GM18519 (cell line): ENCODE measurements around the gene CSNK1G1.
"Not testable (repeated sequence)": the region's sequence is repeated elsewhere in the genome, so short reads cannot be mapped to it uniquely, and the experiment has no call there.

Source experiments
- ATAC-seq: cut with Tn5 transposase; IDR thresholded peaks from one replicate; pipeline ENCODE4 v1.9.1; 2021; ENCODE audit warnings: mild to moderate bottlenecking, moderate library complexity; ENCODE audit not compliant: unreplicated experiment, low FRiP score

CSNK1G1 gene

DNA sequence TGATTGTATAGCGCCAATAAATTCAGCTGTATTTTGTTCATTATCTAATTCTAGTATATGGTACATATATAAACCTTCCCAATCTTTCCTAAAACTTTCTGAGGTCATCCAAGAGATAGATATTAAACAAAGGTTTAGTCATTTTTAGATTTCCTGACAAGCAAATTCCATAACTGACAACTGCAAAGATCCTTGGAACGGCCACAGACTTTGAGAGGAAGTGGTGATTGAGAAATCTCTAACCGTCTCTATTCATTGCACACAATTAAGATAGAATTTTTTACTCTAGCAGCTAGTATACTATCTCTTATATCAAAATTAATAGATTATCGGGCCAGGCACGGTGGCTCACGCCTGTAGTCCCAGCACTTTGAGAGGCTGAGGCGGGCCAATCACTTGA is 4.7 kb downstream of the CSNK1G1 start:
- no peak for ATAC-seq

DNA sequence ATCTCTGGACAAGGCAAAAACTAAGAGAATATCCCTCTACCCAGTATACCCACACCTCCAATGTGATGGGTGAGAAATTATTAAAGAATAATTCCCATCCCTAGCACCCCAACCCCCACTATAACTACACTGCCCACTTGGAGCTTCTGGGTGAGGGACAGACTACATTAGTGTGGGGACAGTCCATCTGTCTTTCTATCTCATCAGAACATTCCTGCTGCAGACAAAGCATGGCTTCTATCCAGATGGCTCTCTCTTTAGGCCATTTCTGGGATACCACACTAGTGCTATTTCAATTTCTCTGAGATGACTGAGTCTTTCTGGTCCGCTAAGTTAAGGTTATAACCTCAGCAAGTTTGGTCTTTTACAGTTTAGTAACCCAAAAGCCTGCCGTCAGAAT is 6.6 kb downstream of the CSNK1G1 start:
- no peak for ATAC-seq

- ATAC-seq, result no peak
These were observed 7.5 kb downstream of the CSNK1G1 start for GRCh38 chr15:64348455-64348854.

DNA sequence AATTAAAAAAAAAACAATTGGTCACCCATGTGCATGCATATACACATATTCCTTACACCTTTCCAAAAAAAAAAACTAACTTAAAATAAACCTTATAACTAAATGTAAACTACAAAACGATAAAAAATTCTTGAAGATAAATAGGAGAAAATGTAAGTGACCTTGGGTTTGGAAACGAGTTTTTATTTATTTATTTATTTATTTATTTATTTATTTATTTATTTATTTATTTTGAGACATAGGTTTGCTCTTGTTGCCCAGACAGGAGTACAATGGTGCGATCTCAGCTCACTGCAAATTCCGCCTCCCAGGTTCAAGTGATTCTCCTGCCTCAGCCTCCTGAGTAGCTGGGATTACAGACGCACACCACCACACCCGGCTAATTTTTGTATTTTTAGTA is 9.7 kb downstream of the CSNK1G1 start:
- ATAC-seq, result not testable (repeated sequence)

DNA sequence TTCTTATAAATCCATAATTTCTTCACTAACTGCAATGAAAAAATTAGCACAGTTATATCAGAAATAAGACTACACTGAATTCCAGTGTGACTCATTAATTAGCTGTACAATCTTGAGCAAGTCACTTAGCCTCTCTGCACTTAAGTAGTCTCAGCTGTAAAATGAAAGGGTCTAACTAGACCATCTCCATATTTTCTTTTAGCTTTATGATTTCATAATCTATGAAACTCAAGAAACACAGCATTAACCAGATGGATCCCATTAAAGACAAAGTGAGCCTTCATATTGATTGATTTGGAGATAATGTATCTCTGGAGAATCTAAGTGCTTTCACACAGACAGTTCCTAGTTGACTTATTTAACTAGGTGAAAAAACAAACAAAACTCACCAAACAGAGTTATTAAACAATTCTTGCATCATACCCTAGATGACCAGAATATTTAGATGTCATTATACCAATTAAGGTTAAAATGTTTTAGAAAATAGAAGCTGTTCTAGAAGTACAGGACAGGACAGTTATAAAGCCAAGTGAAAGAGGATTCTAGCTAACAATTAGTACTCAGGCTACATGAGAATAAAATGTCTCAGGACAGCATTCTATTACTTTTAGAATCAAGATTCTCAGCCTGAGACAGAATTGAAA is 11.2 kb downstream of the CSNK1G1 start:
- ATAC-seq, result no peak

DNA sequence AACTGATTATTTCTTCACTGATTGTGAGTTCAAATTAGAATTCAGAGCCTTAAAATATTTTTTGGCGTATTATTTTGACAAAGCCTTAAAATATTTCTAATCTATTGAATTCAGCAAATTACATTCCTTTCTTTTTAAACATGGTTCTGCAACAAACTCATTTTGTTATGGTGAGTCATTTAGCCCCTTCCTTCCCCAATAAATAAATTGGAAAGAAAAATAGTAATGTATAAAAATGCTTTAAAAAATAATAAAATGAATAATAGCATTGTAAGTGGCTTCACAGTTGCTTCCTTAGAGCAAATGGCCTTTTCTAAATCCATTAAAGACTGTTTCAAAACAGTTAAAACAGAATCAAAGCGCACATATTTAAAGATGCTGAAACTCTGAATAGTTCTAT is 12.1 kb downstream of the CSNK1G1 start:
- ATAC-seq, result no peak

GRCh38 chr15:64343222-64343621 is 12.8 kb downstream of the CSNK1G1 start:
- ATAC-seq, result no peak

- ATAC-seq, result no peak
These were observed 14.0 kb downstream of the CSNK1G1 start for GRCh38 chr15:64341961-64342360.

DNA sequence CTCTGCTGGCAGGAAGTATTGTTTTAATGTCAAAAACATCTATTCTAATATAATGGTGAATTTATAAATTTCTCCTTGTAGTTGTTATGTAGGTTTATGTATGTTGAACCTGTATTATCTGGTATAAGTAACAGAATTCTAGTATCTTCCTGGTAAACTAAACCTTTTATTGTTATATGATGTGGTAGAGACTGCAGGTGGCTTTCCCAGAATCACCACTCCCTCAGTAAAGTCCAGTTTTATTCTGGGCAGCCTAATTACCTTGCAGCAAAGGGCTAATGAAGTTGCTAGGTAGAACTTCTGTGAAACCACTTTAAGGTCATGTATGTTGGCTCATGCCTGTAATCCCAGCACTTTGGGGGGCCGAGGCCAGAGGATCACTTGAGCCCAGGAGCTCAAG is 15.6 kb downstream of the CSNK1G1 start:
- ATAC-seq, result no peak

DNA sequence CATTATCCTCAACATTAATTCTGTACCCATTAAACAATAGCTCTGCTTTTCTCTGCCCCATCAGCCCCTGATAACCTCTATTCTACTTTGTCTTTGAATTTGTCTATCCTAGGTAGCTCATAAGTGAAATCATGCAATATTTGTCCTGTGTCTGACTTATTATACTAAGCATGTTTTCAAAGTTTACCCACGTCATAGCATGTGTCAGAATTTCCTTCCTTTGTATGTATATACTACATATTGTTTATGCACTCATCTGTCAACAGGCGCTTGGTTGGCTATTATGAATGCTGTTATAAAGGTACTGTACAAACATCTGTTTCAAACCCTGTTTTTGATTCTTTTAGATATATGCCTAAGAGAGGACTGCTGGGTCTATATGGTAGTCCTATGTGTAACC is 18.2 kb downstream of the CSNK1G1 start:
- ATAC-seq, result no peak

DNA sequence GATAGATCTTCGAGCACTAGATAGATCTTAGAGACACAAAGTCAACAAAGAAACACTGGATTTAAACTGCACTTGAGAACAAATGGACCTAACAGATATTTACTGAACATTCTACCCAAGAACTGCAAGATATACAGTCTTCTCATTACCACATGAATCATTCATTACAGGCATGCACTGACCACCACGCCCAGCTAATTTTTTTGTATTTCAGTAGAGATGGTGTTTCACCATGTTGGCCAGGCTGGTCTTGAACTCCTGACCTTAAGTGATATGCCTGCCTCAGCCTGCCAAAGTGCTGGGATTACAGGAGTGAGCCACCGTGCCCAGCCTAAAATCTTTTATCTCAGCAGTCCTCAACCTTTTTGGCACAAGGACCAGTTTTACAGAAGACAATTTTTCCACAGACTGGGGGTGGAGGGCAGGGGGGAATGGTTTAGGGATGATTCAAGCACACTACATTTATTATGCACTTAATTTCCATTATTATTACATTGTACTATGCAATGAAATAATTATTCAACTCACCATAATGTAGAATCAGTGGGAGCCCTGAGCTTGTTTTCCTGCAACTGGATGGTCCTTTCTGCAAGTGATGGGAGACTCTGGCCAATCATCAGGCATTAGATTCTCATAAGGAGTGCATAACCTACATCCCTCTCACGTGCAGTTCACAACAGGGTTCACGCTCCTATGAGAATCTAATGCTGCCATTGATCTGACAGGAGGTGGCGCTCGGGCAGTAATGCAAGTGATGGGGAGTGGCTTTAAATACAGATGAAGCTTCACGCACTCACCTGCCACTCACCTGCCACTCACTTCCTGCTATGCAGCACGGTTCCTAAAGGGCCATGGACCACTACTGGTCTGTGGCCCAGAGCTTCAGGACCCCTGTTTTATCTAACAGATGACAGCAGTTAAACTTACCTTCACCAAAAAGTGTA is 21.7 kb downstream of the CSNK1G1 start:
- ATAC-seq, result no peak

DNA sequence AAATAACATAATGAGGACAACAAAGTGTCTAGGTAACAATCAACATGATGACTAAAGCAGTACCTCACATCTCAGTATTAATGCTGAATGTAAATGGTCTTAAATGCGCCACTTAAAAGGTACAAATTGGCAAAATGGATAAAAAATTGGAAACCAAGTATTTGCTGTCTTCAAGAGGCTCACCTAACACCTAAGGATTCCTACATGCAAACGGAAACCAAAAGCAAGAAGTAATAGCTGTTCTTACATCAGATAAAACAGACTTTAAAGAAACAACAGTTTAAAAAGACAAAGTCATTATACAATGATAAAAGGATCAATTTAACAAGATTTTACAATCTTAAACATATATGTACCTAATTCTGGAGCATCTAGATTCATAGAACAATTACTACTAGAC is 22.5 kb downstream of the CSNK1G1 start:
- no peak for ATAC-seq

DNA sequence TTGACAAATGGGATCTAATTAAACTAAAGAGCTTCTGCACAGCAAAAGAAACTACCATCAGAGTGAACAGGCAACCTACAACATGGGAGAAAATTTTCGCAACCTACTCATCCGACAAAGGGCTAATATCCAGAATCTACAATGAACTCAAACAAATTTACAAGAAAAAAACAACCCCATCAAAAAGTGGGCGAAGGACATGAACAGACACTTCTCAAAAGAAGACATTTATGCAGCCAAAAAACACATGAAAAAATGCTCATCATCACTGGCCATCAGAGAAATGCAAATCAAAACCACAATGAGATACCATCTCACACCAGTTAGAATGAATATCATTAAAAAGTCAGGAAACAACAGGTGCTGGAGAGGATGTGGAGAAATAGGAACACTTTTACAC is 24.3 kb downstream of the CSNK1G1 start:
- not testable (repeated sequence) for ATAC-seq

DNA sequence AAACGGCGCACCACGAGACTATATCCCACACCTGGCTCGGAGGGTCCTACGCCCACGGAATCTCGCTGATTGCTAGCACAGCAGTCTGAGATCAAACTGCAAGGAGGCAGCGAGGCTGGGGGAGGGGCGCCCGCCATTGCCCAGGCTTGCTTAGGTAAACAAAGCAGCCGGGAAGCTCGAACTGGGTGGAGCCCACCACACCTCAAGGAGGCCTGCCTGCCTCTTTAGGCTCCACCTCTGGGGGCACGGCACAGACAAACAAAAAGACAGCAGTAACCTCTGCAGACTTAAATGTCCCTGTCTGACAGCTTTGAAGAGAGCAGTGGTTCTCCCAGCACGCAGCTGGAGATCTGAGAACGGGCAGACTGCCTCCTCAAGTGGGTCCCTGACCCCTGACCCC is 29.0 kb downstream of the CSNK1G1 start:
- not testable (repeated sequence) for ATAC-seq

GRCh38 chr15:64326458-64326857 is 29.5 kb downstream of the CSNK1G1 start:
- not testable (repeated sequence) for ATAC-seq

DNA sequence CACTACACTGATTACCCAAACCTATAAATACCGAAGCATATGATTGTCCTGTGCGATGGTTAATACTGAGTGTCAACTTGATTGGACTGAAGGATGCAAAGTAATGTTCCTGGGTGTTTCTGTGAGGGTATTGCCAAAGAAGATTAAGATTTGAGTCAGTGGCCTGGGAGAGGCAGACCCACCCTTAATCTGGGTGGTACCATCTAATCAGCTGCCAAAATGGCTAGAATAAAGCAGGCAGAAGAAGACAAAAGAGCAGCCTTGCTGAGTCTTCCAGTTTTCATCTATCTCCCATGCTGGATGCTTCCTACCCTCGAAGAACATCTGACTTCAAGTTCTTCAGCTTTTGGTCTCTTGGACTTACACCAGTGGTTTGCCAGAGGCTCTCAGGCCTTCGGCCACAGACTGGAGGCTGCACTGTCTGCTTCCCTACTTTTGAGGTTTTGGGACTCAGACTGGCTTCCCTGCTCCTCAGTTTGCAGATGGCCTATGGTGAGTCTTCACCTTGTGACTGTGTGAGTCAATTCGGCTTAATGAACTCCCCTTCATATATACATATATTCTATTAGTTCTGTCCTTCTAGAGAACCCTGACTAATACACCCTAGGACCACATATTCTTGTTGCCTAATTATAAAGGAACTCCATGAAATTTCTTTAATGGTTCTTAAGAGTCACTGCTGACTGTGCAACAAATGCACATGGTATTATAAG is 31.7 kb downstream of the CSNK1G1 start:
- no peak for ATAC-seq

GRCh38 chr15:64315216-64315615 is 40.8 kb downstream of the CSNK1G1 start:
- no peak for ATAC-seq

DNA sequence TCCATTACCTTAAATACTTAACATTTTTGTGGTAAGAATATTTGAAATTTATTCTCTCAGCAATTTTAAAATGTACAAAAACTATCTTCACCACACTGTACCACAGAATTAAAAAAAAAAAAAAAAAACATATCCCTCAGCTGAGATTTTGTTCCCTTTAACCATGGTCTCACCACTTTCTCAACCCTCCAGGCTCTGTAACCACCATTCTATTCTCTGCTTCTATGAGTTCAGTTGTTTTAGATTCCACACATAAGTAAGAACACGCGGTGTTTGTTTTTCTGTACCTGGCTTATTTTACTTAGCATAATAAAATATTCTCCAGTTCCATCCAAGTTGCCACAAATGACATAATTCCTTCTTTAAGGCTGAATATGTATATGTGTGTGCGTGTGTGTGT is 41.5 kb downstream of the CSNK1G1 start:
- no peak for ATAC-seq

GRCh38 chr15:64311566-64311965 is 44.4 kb downstream of the CSNK1G1 start:
- ATAC-seq, result no peak

- ATAC-seq, result no peak
These were observed 45.9 kb downstream of the CSNK1G1 start for GRCh38 chr15:64310036-64310435.

DNA sequence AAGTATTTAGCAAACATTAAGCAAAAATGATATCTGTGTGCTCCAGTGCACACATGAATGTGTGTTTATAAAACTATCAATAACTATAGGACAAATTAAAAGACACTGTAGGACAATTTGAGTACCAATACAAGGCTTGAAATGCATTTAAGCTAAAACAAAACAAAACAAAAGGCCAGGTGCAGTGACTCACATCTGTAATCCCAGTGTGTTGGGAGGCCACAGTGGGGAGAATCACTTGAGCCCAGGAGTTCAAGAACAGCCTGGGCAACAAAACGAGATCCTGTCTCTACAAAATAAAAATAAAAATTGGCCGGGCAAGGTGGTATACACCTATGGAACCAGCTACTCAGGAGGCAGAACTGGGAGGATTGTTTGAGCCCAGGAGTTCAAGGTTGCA is 50.7 kb downstream of the CSNK1G1 start:
- ATAC-seq, result no peak
